Measurements from ENCODE around the gene RAD51B.

The RAD51B gene

GRCh38 chr14:68626386-68626785, 806.8 kb downstream of the RAD51B start:
- Histone ChIP-seq H3K36me3 (ENCODE audit: control insufficient read depth, insufficient read depth, low read length) (no peaks in the 10 kb centered on the region), H3K27me3 (replicated peaks; ENCODE audit: control insufficient read depth, insufficient read depth, low read length) (no peaks in the 10 kb centered on the region), H3K4me3 (replicated peaks; ENCODE audit: low read depth, low read length) (no peak overlapping the region)
- no peak for DNase-seq (ENCODE audit: extremely low read depth, insufficient read length)
- no peak for TF ChIP-seq CTCF (IDR thresholded peaks at IDR 0.05; ENCODE audit: insufficient read depth, low read length, poor library complexity, severe bottlenecking)

- DNase-seq (ENCODE audit: extremely low read depth, insufficient read length), result no peak
- H3K36me3 ChIP-seq (ENCODE audit: control insufficient read depth, insufficient read depth, low read length), result no peaks in the 10 kb centered on the region
- no peak for TF ChIP-seq CTCF (IDR thresholded peaks at IDR 0.05; ENCODE audit: insufficient read depth, low read length, poor library complexity, severe bottlenecking)
- H3K27me3 ChIP-seq (replicated peaks; ENCODE audit: control insufficient read depth, insufficient read depth, low read length), result no peaks in the 10 kb centered on the region
- H3K4me3 ChIP-seq (replicated peaks; ENCODE audit: low read depth, low read length), result no peak overlapping the region
These were observed 807.7 kb downstream of the RAD51B start for GRCh38 chr14:68627050-68627867.

- no peaks in the 10 kb centered on the region for H3K36me3 ChIP-seq (ENCODE audit: control insufficient read depth, insufficient read depth, low read length)
- no peak for TF ChIP-seq CTCF (IDR thresholded peaks at IDR 0.05; ENCODE audit: insufficient read depth, low read length, poor library complexity, severe bottlenecking)
- H3K27me3 ChIP-seq (replicated peaks; ENCODE audit: control insufficient read depth, insufficient read depth, low read length), result no peaks in the 10 kb centered on the region
- DNase-seq (ENCODE audit: extremely low read depth, insufficient read length), result peak; percentile 50
- peak overlapping the region; percentile 42 for H3K4me3 ChIP-seq (replicated peaks; ENCODE audit: low read depth, low read length)
These were observed 808.5 kb downstream of the RAD51B start for GRCh38 chr14:68627868-68628604.

- no peaks in the 10 kb centered on the region for H3K36me3 ChIP-seq (ENCODE audit: control insufficient read depth, insufficient read depth, low read length)
- peak overlapping the region; percentile 42 for H3K4me3 ChIP-seq (replicated peaks; ENCODE audit: low read depth, low read length)
- no peak for TF ChIP-seq CTCF (IDR thresholded peaks at IDR 0.05; ENCODE audit: insufficient read depth, low read length, poor library complexity, severe bottlenecking)
- DNase-seq (ENCODE audit: extremely low read depth, insufficient read length), result peak; percentile 37
- H3K27me3 ChIP-seq (replicated peaks; ENCODE audit: control insufficient read depth, insufficient read depth, low read length), result no peaks in the 10 kb centered on the region
These were observed 809.2 kb downstream of the RAD51B start for GRCh38 chr14:68628605-68629310.

- Histone ChIP-seq H3K27me3 (replicated peaks; ENCODE audit: control insufficient read depth, insufficient read depth, low read length) (no peaks in the 10 kb centered on the region), H3K4me3 (replicated peaks; ENCODE audit: low read depth, low read length) (no peak overlapping the region), H3K36me3 (ENCODE audit: control insufficient read depth, insufficient read depth, low read length) (no peaks in the 10 kb centered on the region)
- no peak for TF ChIP-seq CTCF (IDR thresholded peaks at IDR 0.05; ENCODE audit: insufficient read depth, low read length, poor library complexity, severe bottlenecking)
- DNase-seq (ENCODE audit: extremely low read depth, insufficient read length), result no peak
These were observed 810.5 kb downstream of the RAD51B start for GRCh38 chr14:68630081-68630571.
